Naive thymus-derived CD4-positive, alpha-beta T cell (primary cell): ENCODE measurements around the gene MRPL50. TPM values are rescaled to one million over a fixed set of nuclear protein-coding genes. Genes with fewer than 3 reads are reported as not detected.
A peak's percentile ranks its signal among the peaks of the same experiment; 100 is the strongest.
"Not testable (repeated sequence)": the region's sequence is repeated elsewhere in the genome, so short reads cannot be mapped to it uniquely, and the experiment has no call there.

Experiments
- ATAC-seq: fragments of 150-1000 bp; cut with Tn5 transposase; 2 replicates; pipeline ENCODE4 v1.10.0; 2021; ENCODE audit warnings: mild to moderate bottlenecking, moderate library complexity
- CTCF ChIA-PET: fragments of 350-600 bp; sonication (Branson Sonifier 250); formaldehyde crosslinking; loops from one replicate; lab custom pipeline; 2021; ENCODE audit warnings: antibody characterized with exemption; lab: Charles Lee
- POLR2A ChIA-PET: fragments of 350-600 bp; sonication (Branson Sonifier 250); formaldehyde crosslinking; loops from one replicate; lab custom pipeline; 2021; ENCODE audit warnings: antibody characterized with exemption, inconsistent platforms; lab: Charles Lee
- DNase-seq, 9 donors: peaks; one replicate each; pipeline versions ENCODE4 v3.0.0 to v3.0.0-alpha.2; 2020 to 2022; ENCODE audit warnings: mixed read lengths in 1 of 9
- H3K27ac ChIP-seq: one replicate; pipeline ENCODE4 v1.7.0; 2013; ENCODE audit warnings: mild to moderate bottlenecking, low read depth, low read length, moderate library complexity
- H3K27me3 ChIP-seq, 2 donors: one replicate each; pipeline ENCODE4 v1.7.0; 2013; ENCODE audit warnings: low read length in 2 of 2, mild to moderate bottlenecking in 2 of 2, moderate library complexity in 2 of 2; ENCODE audit not compliant: control insufficient read depth in 2 of 2, insufficient read depth in 2 of 2
- H3K36me3 ChIP-seq, 3 experiments: 1 replicate in 2 of 3; 2 replicates in 1 of 3; pipeline ENCODE4 v1.7.0; 2013; ENCODE audit warnings: low read length in 3 of 3, mild to moderate bottlenecking in 3 of 3, moderate library complexity in 1 of 3; ENCODE audit not compliant: insufficient read depth in 3 of 3, control insufficient read depth in 2 of 3
- H3K4me1 ChIP-seq, 2 donors: one replicate each; pipeline ENCODE4 v1.7.0; 2013; ENCODE audit warnings: low read length in 2 of 2, mild to moderate bottlenecking in 2 of 2, moderate library complexity in 1 of 2; ENCODE audit not compliant: control insufficient read depth in 2 of 2, insufficient read depth in 2 of 2
- H3K4me3 ChIP-seq: 2 replicates; pipeline ENCODE4 v1.7.0; 2013; ENCODE audit warnings: mild to moderate bottlenecking, low read length
- H3K9me3 ChIP-seq, 3 experiments: 1 replicate in 2 of 3; 2 replicates in 1 of 3; pipeline ENCODE4 v1.7.0; 2013; ENCODE audit warnings: low read length in 3 of 3; ENCODE audit not compliant: control insufficient read depth in 2 of 3
- H3K27ac Mint-ChIP-seq, 9 donors: one replicate each; pipeline ENCODE4 v1.8.0; 2020 to 2022; ENCODE audit warnings: mixed read lengths in 9 of 9, mild to moderate bottlenecking in 8 of 9, moderate library complexity in 5 of 9, inconsistent platforms in 2 of 9
- H3K27me3 Mint-ChIP-seq, 5 donors: one replicate each; pipeline ENCODE4 v1.8.0; 2021 to 2022; ENCODE audit warnings: mixed read lengths in 5 of 5, mild to moderate bottlenecking in 1 of 5
- H3K36me3 Mint-ChIP-seq, 5 donors: one replicate each; pipeline ENCODE4 v1.8.0; 2020 to 2022; ENCODE audit warnings: mixed read lengths in 5 of 5, mild to moderate bottlenecking in 3 of 5, inconsistent platforms in 1 of 5
- H3K4me1 Mint-ChIP-seq, 7 donors: one replicate each; pipeline ENCODE4 v1.8.0; 2020 to 2022; ENCODE audit warnings: mixed read lengths in 7 of 7, mild to moderate bottlenecking in 3 of 7, inconsistent platforms in 1 of 7
- H3K4me3 Mint-ChIP-seq, 10 donors: one replicate each; pipeline ENCODE4 v1.8.0; 2020 to 2022; ENCODE audit warnings: mild to moderate bottlenecking in 10 of 10, mixed read lengths in 10 of 10, moderate library complexity in 6 of 10, inconsistent platforms in 2 of 10
- H3K9me3 Mint-ChIP-seq, 11 donors: one replicate each; pipeline ENCODE4 v1.8.0; 2020 to 2022; ENCODE audit warnings: mixed read lengths in 11 of 11, mild to moderate bottlenecking in 4 of 11, inconsistent platforms in 1 of 11, moderate library complexity in 1 of 11
- intact Hi-C, 2 donors: fragments of 100-400 bp; cut with micrococcal nuclease; formaldehyde crosslinking; loops; one replicate each; pipeline ENCODE4 v1.15.1; 2023
- polyA plus RNA-seq, 2 donors: library from polyadenylated mRNA; unstranded; fragments of 300-500 nt; fragmentation: Illumina TruSeq; gene quantifications; one replicate each; pipeline ENCODE4 v1.2.3, GENCODE V29; 2021
- total RNA-seq, 6 experiments: library from RNA in 5 of 6; stranded (reverse) in 5 of 6; gene quantifications; 1 replicate in 5 of 6; 2 replicates in 1 of 6; pipeline ENCODE4 v1.2.3 and lab custom pipeline; 2021 to 2026

The MRPL50 gene
- total and polyA plus RNA-seq, 7 experiments from 2014 or later, result 6.5 to 23.8 (median 14.9) TPM

GRCh38 chr9:101397746-101398067 lies 711 bp downstream of the MRPL50 start:
- Mint-ChIP-seq H3K4me3 (peak overlapping the region; percentile 93 to 100 (median 98)), H3K27me3 (no peaks in the 10 kb centered on the region), H3K9me3 (peaks cover 0 to 17% (median 4%) of the 10 kb centered on the region in 11 donors), H3K36me3 (peaks cover 23 to 63% (median 49%) of the 10 kb centered on the region in 5 donors), H3K4me1 (peaks cover 53 to 90% (median 82%) of the 10 kb centered on the region in 7 donors), H3K27ac (peak overlapping the region; percentile 97 to 100 (median 99))
- POLR2A ChIA-PET, result interaction anchor here (1.2 to 1.3 kb wide), 6 partner anchors 9 to 174 kb away, joined by 3 to 17 read pairs (median 5); partner anchors contain the start of gene RNF20
- intact Hi-C loops, result loop anchor here (1.0 to 10.0 kb wide), 11 partner anchors 57 to 1575 kb away; partner anchors contain the start of genes RNF20 (in 2 of the 2), ERP44 (in 1 of the 2), INVS (in 1 of the 2) and MSANTD3 (in 1 of the 2)
- Histone ChIP-seq H3K27me3 (no peaks in the 10 kb centered on the region), H3K36me3 (peaks cover 0 to 14% (median 4%) of the 10 kb centered on the region in 3 experiments), H3K4me3 (peak overlapping the region; percentile 90), H3K9me3 (no peaks in the 10 kb centered on the region), H3K27ac (peak overlapping the region; percentile 94), H3K4me1 (peaks cover 21 to 34% of the 10 kb centered on the region in 2 donors)
- ATAC-seq (no peak), DNase-seq (peak in 2 of 9 donors; percentile 2 to 5)
- CTCF ChIA-PET, result no interaction called here

- ChIA-PET CTCF (no interaction called here), POLR2A (interaction anchor here (1.1 kb wide), 1 partner anchor 16 kb away, joined by 6 read pairs; no protein-coding TSS in a partner anchor)
- intact Hi-C loops, result loop anchor here (5.0 to 10.0 kb wide), 6 partner anchors 60 to 1297 kb away; partner anchors contain the start of genes ERP44 (in 1 of the 2), INVS (in 1 of the 2) and MSANTD3 (in 1 of the 2)
- no peaks in the 10 kb centered on the region for H3K27me3 ChIP-seq
- peaks cover 0 to 21% (median 6%) of the 10 kb centered on the region in 11 donors for H3K9me3 Mint-ChIP-seq
- H3K4me3 Mint-ChIP-seq, result peak overlapping the region in 8 of 10 donors; percentile 8 to 98 (median 42)
- no peaks in the 10 kb centered on the region for H3K9me3 ChIP-seq
- no peaks in the 10 kb centered on the region for H3K27me3 Mint-ChIP-seq
- no peak for DNase-seq
- peaks cover 0 to 12% (median 7%) of the 10 kb centered on the region in 3 experiments for H3K36me3 ChIP-seq
- H3K4me3 ChIP-seq, result no peak overlapping the region
- peaks cover 15 to 22% of the 10 kb centered on the region in 2 donors for H3K4me1 ChIP-seq
- ATAC-seq, result no peak
- no peak overlapping the region for H3K27ac ChIP-seq
- peaks cover 40 to 87% (median 78%) of the 10 kb centered on the region in 7 donors for H3K4me1 Mint-ChIP-seq
- H3K27ac Mint-ChIP-seq, result peak overlapping the region in 1 of 9 donors; percentile 87
- peaks cover 3 to 61% (median 49%) of the 10 kb centered on the region in 5 donors for H3K36me3 Mint-ChIP-seq
Measured at GRCh38 chr9:101394687-101395086, 3.7 kb downstream of the MRPL50 start.

GRCh38 chr9:101393135-101393534 lies 5.3 kb downstream of the MRPL50 start:
- Histone ChIP-seq H3K36me3 (peaks cover 0 to 19% (median 9%) of the 10 kb centered on the region in 3 experiments), H3K27ac (no peak overlapping the region), H3K4me3 (no peak overlapping the region), H3K4me1 (peaks cover 9 to 17% of the 10 kb centered on the region in 2 donors), H3K27me3 (no peaks in the 10 kb centered on the region), H3K9me3 (no peaks in the 10 kb centered on the region)
- peaks cover 3 to 69% (median 54%) of the 10 kb centered on the region in 5 donors for H3K36me3 Mint-ChIP-seq
- H3K4me1 Mint-ChIP-seq, result peaks cover 35 to 78% (median 69%) of the 10 kb centered on the region in 7 donors
- H3K27ac Mint-ChIP-seq, result peak overlapping the region in 5 of 9 donors; percentile 5 to 72 (median 40)
- H3K4me3 Mint-ChIP-seq, result peak overlapping the region in 4 of 10 donors; percentile 22 to 67 (median 38)
- H3K27me3 Mint-ChIP-seq, result no peaks in the 10 kb centered on the region
- ATAC-seq (no peak), DNase-seq (no peak)
- ChIA-PET CTCF (no interaction called here), POLR2A (no interaction called here)
- intact Hi-C loops, result loop anchor here in 1 of 2 donors (10.0 kb wide), 1 partner anchor 62 kb away; no protein-coding TSS in a partner anchor
- H3K9me3 Mint-ChIP-seq, result peaks cover 0 to 21% (median 6%) of the 10 kb centered on the region in 11 donors

GRCh38 chr9:101388507-101388993 lies 9.9 kb downstream of the MRPL50 start:
- peaks cover 4 to 28% (median 12%) of the 10 kb centered on the region in 11 donors for H3K9me3 Mint-ChIP-seq
- Histone ChIP-seq H3K4me3 (no peak overlapping the region), H3K27ac (no peak overlapping the region), H3K4me1 (no peaks in the 10 kb centered on the region), H3K27me3 (no peaks in the 10 kb centered on the region), H3K9me3 (peaks cover 0 to 9% (median 0%) of the 10 kb centered on the region in 3 experiments), H3K36me3 (peaks cover 0 to 19% (median 9%) of the 10 kb centered on the region in 3 experiments)
- DNase-seq (no peak), ATAC-seq (no peak)
- peaks cover 8 to 39% (median 30%) of the 10 kb centered on the region in 7 donors for H3K4me1 Mint-ChIP-seq
- intact Hi-C loops, result no loop called here
- no peaks in the 10 kb centered on the region for H3K27me3 Mint-ChIP-seq
- H3K36me3 Mint-ChIP-seq, result peaks cover 6 to 58% (median 50%) of the 10 kb centered on the region in 5 donors
- no peak overlapping the region for H3K4me3 Mint-ChIP-seq
- CTCF ChIA-PET, result interaction anchor here (0.7 kb wide), 2 partner anchors 28 to 1339 kb away, joined by 3 read pairs; no protein-coding TSS in a partner anchor
- POLR2A ChIA-PET, result interaction anchor here (1.1 to 1.6 kb wide), 2 partner anchors 10 to 146 kb away, joined by 3 to 6 read pairs; partner anchors contain the start of genes MRPL50 and ZNF189
- peak overlapping the region in 6 of 9 donors; percentile 35 to 86 (median 64) for H3K27ac Mint-ChIP-seq

GRCh38 chr9:101387871-101388506 lies 10.4 kb downstream of the MRPL50 start:
- CTCF ChIA-PET, result interaction anchor here (0.7 kb wide), 1 partner anchor 27 kb away, joined by 3 read pairs; no protein-coding TSS in a partner anchor
- H3K27ac Mint-ChIP-seq, result peak overlapping the region in 8 of 9 donors; percentile 33 to 86 (median 64)
- Histone ChIP-seq H3K27me3 (no peaks in the 10 kb centered on the region), H3K36me3 (peaks cover 0 to 19% (median 9%) of the 10 kb centered on the region in 3 experiments), H3K9me3 (peaks cover 0 to 9% (median 0%) of the 10 kb centered on the region in 3 experiments), H3K4me1 (no peaks in the 10 kb centered on the region), H3K27ac (no peak overlapping the region), H3K4me3 (no peak overlapping the region)
- intact Hi-C loops, result no loop called here
- DNase-seq (peak in 4 of 9 donors; percentile 11 to 17 (median 14)), ATAC-seq (peak; percentile 82)
- H3K4me1 Mint-ChIP-seq, result peaks cover 7 to 35% (median 26%) of the 10 kb centered on the region in 7 donors
- no peaks in the 10 kb centered on the region for H3K27me3 Mint-ChIP-seq
- no peak overlapping the region for H3K4me3 Mint-ChIP-seq
- peaks cover 6 to 52% (median 46%) of the 10 kb centered on the region in 5 donors for H3K36me3 Mint-ChIP-seq
- POLR2A ChIA-PET, result interaction anchor here (1.1 kb wide), 1 partner anchor 146 kb away, joined by 3 read pairs; no protein-coding TSS in a partner anchor
- H3K9me3 Mint-ChIP-seq, result peaks cover 4 to 29% (median 11%) of the 10 kb centered on the region in 11 donors

- ATAC-seq, H3K4me1 Mint-ChIP-seq, H3K4me1 ChIP-seq, H3K27ac Mint-ChIP-seq, H3K27me3 ChIP-seq, H3K4me3 Mint-ChIP-seq, DNase-seq, H3K27me3 Mint-ChIP-seq, H3K4me3 ChIP-seq, H3K9me3 ChIP-seq, intact Hi-C loops, POLR2A ChIA-PET, H3K27ac ChIP-seq: not testable (repeated sequence)
- CTCF ChIA-PET, result interaction anchor here (0.6 kb wide), 1 partner anchor 572 kb away, joined by 3 read pairs; no protein-coding TSS in a partner anchor
- peaks cover 0 to 10% (median 5%) of the 10 kb centered on the region in 3 experiments for H3K36me3 ChIP-seq
- Mint-ChIP-seq H3K9me3 (peaks cover 0 to 19% (median 7%) of the 10 kb centered on the region in 11 donors), H3K36me3 (peaks cover 6 to 23% (median 22%) of the 10 kb centered on the region in 5 donors)
Measured at GRCh38 chr9:101384873-101385536, 13.4 kb downstream of the MRPL50 start, which contains the start of gene BAAT. BAAT (minus strand) TSS chr9:101385006; CDS start chr9:101371404, 13,602 bp downstream.
